ENCODE measurements around the gene AIRE. TPM values are rescaled to one million over a fixed set of nuclear protein-coding genes. Genes with fewer than 3 reads are reported as not detected.
"Not testable (repeated sequence)": the region's sequence is repeated elsewhere in the genome, so short reads cannot be mapped to it uniquely, and the experiment has no call there.

Gene AIRE
- total RNA-seq, 2 experiments from 2014 or later: not detected

DNA sequence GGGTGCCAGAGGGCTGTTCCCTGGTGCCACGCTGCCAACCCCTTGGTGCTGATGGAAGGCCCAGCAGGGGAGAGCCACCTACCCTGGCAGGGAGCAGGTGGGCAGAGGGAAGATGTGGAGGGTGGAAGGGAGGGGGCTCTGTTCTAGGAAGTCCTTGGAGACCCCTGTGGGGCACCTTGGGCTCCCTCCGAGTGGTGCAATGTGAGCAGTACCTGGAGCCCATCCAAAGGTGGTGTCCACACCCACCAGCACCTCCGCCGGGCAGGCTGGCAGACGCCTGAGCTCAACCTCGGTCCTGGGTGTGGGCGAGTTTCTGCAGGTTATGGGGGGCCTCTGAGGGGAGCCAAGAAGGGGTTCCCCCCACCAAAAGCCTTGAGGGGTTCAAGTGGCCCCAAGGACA, 12.6 kb upstream of the AIRE start:
- no peaks in the 10 kb centered on the region for H3K36me3 Mint-ChIP-seq (ENCODE audit: low read depth)
- H3K27me3 Mint-ChIP-seq (ENCODE audit: low read depth): peaks cover 17% of the 10 kb centered on the region
- ATAC-seq (no peak), DNase-seq (no peak)
- CTCF ChIA-PET: no interaction called here
- H3K4me3 Mint-ChIP-seq: no peak overlapping the region
- no peaks in the 10 kb centered on the region for H3K9me3 Mint-ChIP-seq (ENCODE audit: insufficient read depth)
- H3K27ac Mint-ChIP-seq: no peak overlapping the region
- H3K4me1 Mint-ChIP-seq (ENCODE audit: low read depth): no peaks in the 10 kb centered on the region
- POLR2A ChIA-PET: interaction anchor here (1.0 kb wide), 1 partner anchor 26 kb away, joined by 4 read pairs; no protein-coding TSS in a partner anchor

DNA sequence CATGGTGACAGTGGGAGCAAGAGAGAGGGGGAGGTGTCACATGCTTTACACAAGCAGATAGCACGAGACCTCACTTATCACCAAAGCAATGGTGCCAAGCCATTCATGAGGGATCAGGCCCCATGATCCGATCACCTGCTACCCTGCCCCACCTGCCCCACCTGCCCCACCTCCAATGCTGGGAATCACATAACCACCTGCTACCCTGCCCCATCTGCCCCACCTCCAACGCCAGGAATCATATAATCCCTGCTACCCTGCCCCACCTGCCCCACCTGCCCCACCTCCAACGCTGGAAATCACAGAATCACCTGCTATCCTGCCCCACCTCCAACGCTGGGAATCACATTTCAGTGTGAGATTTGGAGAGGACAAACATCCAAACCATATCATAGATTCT, 10.6 kb upstream of the AIRE start:
- ATAC-seq: no peak
- no peak overlapping the region for H3K27ac Mint-ChIP-seq
- DNase-seq: no peak
- no peaks in the 10 kb centered on the region for H3K36me3 Mint-ChIP-seq (ENCODE audit: low read depth)
- ChIA-PET CTCF (no interaction called here), POLR2A (no interaction called here)
- H3K27me3 Mint-ChIP-seq (ENCODE audit: low read depth): peaks cover 15% of the 10 kb centered on the region
- H3K9me3 Mint-ChIP-seq (ENCODE audit: insufficient read depth): no peaks in the 10 kb centered on the region
- H3K4me3 Mint-ChIP-seq: no peak overlapping the region
- H3K4me1 Mint-ChIP-seq (ENCODE audit: low read depth): no peaks in the 10 kb centered on the region

DNA sequence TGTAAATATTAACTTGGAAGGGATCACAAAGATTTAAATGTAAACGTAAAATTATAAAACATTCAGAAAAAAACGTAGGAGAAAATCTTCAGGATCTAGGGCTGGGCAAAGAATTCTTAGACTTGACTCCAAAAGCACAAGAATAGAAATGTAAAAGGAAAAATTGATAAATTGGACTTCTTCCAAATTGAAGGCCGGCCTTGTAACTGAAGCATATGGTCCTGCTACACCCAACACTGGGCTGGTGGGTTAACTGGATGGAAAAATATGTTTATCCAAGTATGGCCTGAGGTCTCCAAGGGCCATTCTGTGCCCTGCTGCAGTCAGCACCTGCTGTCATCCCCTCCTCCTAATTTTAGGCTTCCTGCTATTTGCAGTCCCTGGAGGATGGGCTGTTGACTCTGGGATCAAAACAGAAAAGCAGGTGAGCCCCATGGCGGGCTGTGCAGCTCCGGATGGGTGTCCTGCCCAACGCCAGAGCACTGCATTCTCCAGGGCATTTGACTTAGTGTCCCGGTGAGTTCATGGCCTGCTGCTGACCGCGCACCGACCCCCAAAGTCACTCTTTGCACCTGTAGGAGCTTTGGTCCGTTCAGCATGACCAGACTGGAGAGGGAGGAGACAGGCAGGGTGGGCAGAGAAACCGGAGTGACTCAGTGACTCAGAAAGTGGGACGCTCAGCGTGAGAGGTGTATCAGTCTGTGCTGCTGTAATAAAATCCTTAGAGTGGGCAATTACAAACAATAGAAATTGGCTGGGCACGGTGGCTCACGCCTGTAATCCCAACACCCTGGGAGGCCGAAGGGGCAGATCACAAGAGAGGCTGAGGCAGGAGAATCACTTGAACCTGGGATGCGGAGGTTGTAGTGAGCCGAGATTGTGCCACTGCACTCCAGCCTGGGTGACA, 6.1 kb upstream of the AIRE start:
- no peak for ATAC-seq
- CTCF ChIA-PET: no interaction called here

DNA sequence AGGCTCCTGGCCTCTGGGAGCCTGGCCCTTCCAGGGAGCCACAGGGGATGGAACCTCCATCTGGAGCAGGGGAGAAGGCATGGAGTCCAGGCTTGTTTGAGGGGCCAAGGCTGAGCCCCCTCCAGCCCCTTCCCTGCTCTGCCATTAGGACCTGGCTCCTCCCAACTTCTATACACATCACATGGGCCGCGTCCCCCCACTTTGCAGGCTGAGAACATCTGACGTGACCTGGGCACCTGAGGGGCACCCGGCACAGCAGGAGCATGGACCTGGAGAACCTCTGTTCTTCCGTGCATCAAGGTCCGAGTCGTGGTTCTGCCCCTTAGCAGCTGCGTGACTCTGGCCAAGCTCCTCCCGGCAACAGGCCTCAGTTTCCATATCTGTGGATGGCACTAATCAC, 3.9 kb upstream of the AIRE start:
- H3K36me3 Mint-ChIP-seq (ENCODE audit: low read depth): no peaks in the 10 kb centered on the region
- no peak overlapping the region for H3K27ac Mint-ChIP-seq
- POLR2A ChIA-PET: no interaction called here

More for the DNA sequence above, 6.1 kb upstream of the AIRE start:
- no peak for DNase-seq
- H3K4me1 Mint-ChIP-seq (ENCODE audit: low read depth): no peaks in the 10 kb centered on the region
- no peaks in the 10 kb centered on the region for H3K9me3 Mint-ChIP-seq (ENCODE audit: insufficient read depth)
- H3K27ac Mint-ChIP-seq: no peak overlapping the region
- H3K36me3 Mint-ChIP-seq (ENCODE audit: low read depth): no peaks in the 10 kb centered on the region
- POLR2A ChIA-PET: no interaction called here
- H3K27me3 Mint-ChIP-seq (ENCODE audit: low read depth): peaks cover 12% of the 10 kb centered on the region
- no peak overlapping the region for H3K4me3 Mint-ChIP-seq

DNA sequence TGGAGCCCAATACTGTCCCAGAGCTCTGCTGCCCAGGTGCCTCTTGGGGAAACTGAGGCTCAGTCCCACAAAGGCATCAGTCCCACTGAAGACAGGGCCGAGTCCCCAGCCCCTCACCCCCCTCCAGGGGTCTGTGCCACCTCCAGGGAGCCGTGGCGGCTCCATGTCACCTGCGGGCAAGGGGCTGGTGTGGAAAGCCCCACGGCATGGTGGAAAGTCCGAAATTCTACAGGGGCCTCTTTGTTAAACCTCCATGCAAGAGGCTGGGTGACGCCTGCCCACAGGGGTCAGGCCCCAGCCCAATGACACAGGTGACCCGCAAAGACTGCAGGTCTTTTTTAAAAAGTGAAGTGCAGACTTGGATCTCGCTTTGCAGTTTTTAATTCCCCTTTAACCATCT, 3.3 kb upstream of the AIRE start:
- no peak for ATAC-seq
- ChIA-PET POLR2A (no interaction called here), CTCF (no interaction called here)
- Mint-ChIP-seq H3K36me3 (ENCODE audit: low read depth) (no peaks in the 10 kb centered on the region), H3K27me3 (ENCODE audit: low read depth) (no peaks in the 10 kb centered on the region), H3K4me1 (ENCODE audit: low read depth) (no peaks in the 10 kb centered on the region), H3K9me3 (ENCODE audit: insufficient read depth) (no peaks in the 10 kb centered on the region), H3K4me3 (no peak overlapping the region), H3K27ac (no peak overlapping the region)
- DNase-seq: no peak

More for the DNA sequence above, 3.9 kb upstream of the AIRE start:
- H3K4me1 Mint-ChIP-seq (ENCODE audit: low read depth): no peaks in the 10 kb centered on the region
- no peak for ATAC-seq
- H3K9me3 Mint-ChIP-seq (ENCODE audit: insufficient read depth): no peaks in the 10 kb centered on the region
- DNase-seq: no peak
- no peak overlapping the region for H3K4me3 Mint-ChIP-seq
- CTCF ChIA-PET: no interaction called here
- peaks cover 3% of the 10 kb centered on the region for H3K27me3 Mint-ChIP-seq (ENCODE audit: low read depth)

DNA sequence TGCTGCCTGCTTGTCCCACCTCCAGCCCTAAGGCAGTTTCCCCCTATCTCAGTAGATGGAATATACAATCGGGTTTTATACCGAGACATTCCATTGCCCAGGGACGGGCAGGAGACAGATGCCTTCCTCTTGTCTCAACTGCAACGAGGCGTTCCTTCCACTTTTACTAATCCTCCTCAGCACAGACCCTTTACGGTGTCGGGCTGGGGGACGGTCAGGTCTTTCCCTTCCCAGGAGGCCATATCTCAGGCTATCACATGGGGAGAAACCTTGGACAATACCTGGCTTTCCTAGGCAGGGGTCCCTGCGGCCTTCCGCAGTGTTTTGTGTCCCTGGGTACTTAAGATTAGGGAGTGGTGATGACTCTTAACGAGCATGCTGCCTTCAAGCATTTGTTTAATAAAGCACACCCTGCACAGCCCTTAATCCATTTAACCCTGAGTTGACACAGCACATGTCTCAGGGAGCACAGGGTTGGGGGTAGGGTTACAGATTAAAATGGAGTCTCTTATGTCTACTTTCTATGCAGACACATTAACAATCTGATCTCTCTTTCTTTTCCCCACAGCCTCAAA, 2.4 kb upstream of the AIRE start:
- POLR2A ChIA-PET; CTCF ChIA-PET; H3K4me1 Mint-ChIP-seq (ENCODE audit: low read depth); H3K27me3 Mint-ChIP-seq (ENCODE audit: low read depth); H3K36me3 Mint-ChIP-seq (ENCODE audit: low read depth); ATAC-seq; H3K27ac Mint-ChIP-seq; DNase-seq; H3K4me3 Mint-ChIP-seq; H3K9me3 Mint-ChIP-seq (ENCODE audit: insufficient read depth): not testable (repeated sequence)

DNA sequence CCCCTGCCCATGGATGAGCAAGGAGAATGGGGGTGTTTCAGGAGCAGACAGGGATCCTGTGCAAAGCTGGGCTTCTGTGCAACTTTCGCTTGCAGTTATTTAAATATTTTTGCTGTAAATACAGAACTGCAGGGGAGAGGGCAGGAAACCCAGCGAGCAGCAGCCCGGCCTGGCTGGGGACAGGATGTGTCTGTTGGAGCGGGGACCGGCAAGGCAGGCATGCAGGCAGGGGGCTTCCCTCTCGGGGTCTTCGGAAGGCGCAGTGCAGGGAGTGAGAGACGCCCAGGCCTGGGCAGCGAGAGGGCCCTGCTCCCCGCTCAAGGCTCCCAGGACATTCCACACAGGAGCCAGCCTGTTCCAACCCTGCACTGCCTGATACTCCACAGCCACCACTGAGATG, 1.7 kb upstream of the AIRE start:
- ChIA-PET CTCF (no interaction called here), POLR2A (no interaction called here)
- H3K9me3 Mint-ChIP-seq (ENCODE audit: insufficient read depth): no peaks in the 10 kb centered on the region

DNA sequence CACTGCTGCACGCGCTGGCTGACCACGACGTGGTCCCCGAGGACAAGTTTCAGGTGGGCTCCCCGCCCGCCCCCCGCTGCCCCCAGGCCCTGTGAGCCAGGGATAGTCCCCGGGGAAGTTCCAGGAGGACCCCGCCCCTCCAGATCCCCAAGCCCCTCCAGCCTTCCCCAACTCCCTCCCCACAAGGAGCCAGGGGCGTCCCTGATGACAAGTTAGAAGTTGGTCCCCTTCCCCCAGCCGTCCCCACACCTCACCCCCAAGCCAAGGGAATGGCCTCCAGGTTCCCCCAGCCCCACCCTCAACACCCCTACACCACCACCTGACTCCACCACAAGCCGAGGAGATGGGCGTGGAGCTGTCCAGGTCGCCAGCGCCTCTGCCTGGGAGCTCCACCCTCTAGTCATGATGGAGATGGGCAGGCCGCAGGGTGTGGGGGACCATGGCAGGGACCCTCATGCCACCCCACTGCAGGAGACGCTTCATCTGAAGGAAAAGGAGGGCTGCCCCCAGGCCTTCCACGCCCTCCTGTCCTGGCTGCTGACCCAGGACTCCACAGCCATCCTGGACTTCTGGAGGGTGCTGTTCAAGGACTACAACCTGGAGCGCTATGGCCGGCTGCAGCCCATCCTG, 525 bp downstream of the AIRE start:
- Mint-ChIP-seq H3K27ac (no peak overlapping the region), H3K9me3 (ENCODE audit: insufficient read depth) (no peaks in the 10 kb centered on the region), H3K4me3 (no peak overlapping the region), H3K36me3 (ENCODE audit: low read depth) (no peaks in the 10 kb centered on the region), H3K27me3 (ENCODE audit: low read depth) (no peaks in the 10 kb centered on the region), H3K4me1 (ENCODE audit: low read depth) (no peaks in the 10 kb centered on the region)
- POLR2A ChIA-PET: interaction anchor here (0.6 kb wide), 1 partner anchor 13 kb away, joined by 4 read pairs; no protein-coding TSS in a partner anchor
- DNase-seq (no peak), ATAC-seq (no peak)
- CTCF ChIA-PET: interaction anchor here (2.2 kb wide), 1 partner anchor 12 kb away, joined by 8 read pairs; no protein-coding TSS in a partner anchor

More for the DNA sequence above, 1.7 kb upstream of the AIRE start:
- Mint-ChIP-seq H3K4me1 (ENCODE audit: low read depth) (no peaks in the 10 kb centered on the region), H3K36me3 (ENCODE audit: low read depth) (no peaks in the 10 kb centered on the region), H3K27me3 (ENCODE audit: low read depth) (no peaks in the 10 kb centered on the region), H3K27ac (no peak overlapping the region), H3K4me3 (no peak overlapping the region)
- DNase-seq (no peak), ATAC-seq (no peak)

DNA sequence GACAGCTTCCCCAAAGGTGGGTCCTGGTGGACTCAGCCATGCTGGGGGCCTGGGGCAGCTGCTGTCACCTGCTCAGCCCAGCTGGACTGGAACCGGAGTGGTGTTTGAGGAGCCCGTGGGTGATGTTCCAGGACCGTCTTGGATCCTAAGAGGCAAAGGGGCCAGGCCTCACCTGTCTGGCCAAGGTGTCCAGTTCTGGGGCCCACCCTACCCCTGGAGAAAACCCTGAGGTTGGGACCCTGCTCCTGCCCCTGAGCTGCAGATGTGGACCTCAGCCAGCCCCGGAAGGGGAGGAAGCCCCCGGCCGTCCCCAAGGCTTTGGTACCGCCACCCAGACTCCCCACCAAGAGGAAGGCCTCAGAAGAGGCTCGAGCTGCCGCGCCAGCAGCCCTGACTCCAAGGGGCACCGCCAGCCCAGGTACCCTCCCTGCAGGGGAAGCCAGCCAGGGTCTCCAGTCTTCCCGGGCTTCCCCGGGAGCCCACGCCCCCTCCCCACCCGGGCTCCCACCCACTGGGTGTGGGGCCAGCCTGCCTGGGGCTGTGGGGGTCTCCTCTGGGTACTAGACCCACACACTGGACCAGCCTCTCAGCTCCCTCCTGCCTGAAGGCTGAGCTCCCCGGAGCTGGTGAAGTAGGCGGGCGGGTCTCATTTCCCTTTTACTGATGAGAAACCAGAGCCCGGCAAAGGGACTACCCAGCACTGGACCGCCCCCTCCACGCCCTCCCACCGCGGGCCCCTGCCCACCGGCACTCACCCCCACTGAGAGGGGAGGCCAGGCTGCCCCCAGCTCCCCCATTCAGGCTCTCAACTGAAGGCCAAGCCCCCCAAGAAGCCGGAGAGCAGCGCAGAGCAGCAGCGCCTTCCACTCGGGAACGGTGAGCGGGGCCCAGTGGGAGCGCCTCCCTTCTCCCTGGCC, 1.3 kb downstream of the AIRE start:
- CTCF ChIA-PET: interaction anchor here (2.2 kb wide), 1 partner anchor 11 kb away, joined by 8 read pairs; no protein-coding TSS in a partner anchor
- POLR2A ChIA-PET: interaction anchor here (0.6 kb wide), 1 partner anchor 12 kb away, joined by 4 read pairs; no protein-coding TSS in a partner anchor

DNA sequence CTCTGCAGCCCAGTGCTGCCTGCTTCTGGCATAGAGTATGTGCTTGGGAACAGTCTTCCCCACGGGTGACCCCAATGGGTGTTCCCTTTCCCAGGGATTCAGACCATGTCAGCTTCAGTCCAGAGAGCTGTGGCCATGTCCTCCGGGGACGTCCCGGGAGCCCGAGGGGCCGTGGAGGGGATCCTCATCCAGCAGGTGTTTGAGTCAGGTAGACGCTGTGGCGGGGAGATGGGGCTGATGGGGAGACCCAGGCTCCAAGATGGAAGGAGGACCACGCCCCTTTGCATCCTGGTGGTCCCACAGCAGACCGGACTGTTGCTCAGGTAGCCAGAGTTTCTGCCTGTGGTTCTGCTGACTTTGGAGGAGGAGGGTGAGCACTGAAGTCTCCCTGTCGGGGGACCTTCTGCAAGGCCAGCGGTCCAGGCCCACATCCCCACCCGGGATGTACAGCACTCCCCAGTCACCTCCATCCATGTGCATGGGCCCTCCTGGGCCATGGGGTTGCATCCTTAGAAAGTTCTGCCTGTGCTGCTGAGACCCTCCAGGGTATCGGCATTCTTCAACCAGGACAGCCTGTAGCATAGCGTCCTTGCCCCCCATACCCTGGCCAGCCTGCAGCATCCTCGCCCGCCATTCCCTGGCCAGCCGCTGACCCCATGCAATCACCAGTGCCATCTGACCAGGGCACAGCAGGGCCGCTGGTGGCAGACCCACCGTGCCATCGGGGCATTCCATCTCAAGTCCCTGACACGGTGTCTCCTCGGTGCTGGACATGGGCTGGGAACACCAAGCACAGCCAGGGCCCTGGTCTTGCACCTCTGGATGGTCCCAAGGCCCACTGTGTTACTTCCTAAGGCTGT, 2.8 kb downstream of the AIRE start:
- ATAC-seq: no peak
- ChIA-PET POLR2A (no interaction called here), CTCF (interaction anchor here (2.2 kb wide), 1 partner anchor 9 kb away, joined by 8 read pairs; no protein-coding TSS in a partner anchor)
- no peaks in the 10 kb centered on the region for H3K4me1 Mint-ChIP-seq (ENCODE audit: low read depth)
- H3K4me3 Mint-ChIP-seq: no peak overlapping the region
- H3K27me3 Mint-ChIP-seq (ENCODE audit: low read depth): no peaks in the 10 kb centered on the region
- H3K36me3 Mint-ChIP-seq (ENCODE audit: low read depth): no peaks in the 10 kb centered on the region
- DNase-seq: no peak
- no peak overlapping the region for H3K27ac Mint-ChIP-seq
- no peaks in the 10 kb centered on the region for H3K9me3 Mint-ChIP-seq (ENCODE audit: insufficient read depth)

More for the DNA sequence above, 1.3 kb downstream of the AIRE start:
- H3K36me3 Mint-ChIP-seq (ENCODE audit: low read depth): no peaks in the 10 kb centered on the region
- H3K4me3 Mint-ChIP-seq: no peak overlapping the region
- no peaks in the 10 kb centered on the region for H3K27me3 Mint-ChIP-seq (ENCODE audit: low read depth)
- ATAC-seq: no peak
- DNase-seq: no peak
- no peak overlapping the region for H3K27ac Mint-ChIP-seq
- no peaks in the 10 kb centered on the region for H3K4me1 Mint-ChIP-seq (ENCODE audit: low read depth)
- H3K9me3 Mint-ChIP-seq (ENCODE audit: insufficient read depth): no peaks in the 10 kb centered on the region
